Stimulated activated CD8-positive, alpha-beta memory T cell treated with anti-CD3 and anti-CD28 coated beads, Interleukin-2, amount 100 ng/mL, for 1 hour (primary cell): ENCODE data around the gene TAF11L2.
"Not testable (repeated sequence)": the region's sequence is repeated elsewhere in the genome, so short reads cannot be mapped to it uniquely, and the experiment has no call there.

Experiments
- DNase-seq, 2 donors: peaks; one replicate each; pipeline ENCODE4 v3.0.0-alpha.2; 2020; ENCODE audit warnings: low read depth in 2 of 2

The TAF11L2 gene

GRCh38 chr5:17497931-17498330 lies at the start of gene TAF11L2:
Gene TAF11L2, plus strand, starts transcription at chr5:17498231.
- DNase-seq, result not testable (repeated sequence)

- DNase-seq, result no peak
Observed at GRCh38 chr5:17448877-17449276, 49.2 kb upstream of the TAF11L2 start.

- no peak for DNase-seq
Observed at GRCh38 chr5:17452936-17453335, 45.1 kb upstream of the TAF11L2 start.

GRCh38 chr5:17455942-17456341 lies 42.1 kb upstream of the TAF11L2 start:
- no peak for DNase-seq

GRCh38 chr5:17461793-17462192 lies 36.2 kb upstream of the TAF11L2 start:
- no peak for DNase-seq

GRCh38 chr5:17463653-17464052 lies 34.4 kb upstream of the TAF11L2 start:
- no peak for DNase-seq

GRCh38 chr5:17470064-17470463 lies 28.0 kb upstream of the TAF11L2 start:
- no peak for DNase-seq

GRCh38 chr5:17475064-17475463 lies 23.0 kb upstream of the TAF11L2 start:
- DNase-seq, result not testable (repeated sequence)

- no peak for DNase-seq
Observed at GRCh38 chr5:17477043-17477442, 21.0 kb upstream of the TAF11L2 start.

- DNase-seq, result no peak
Observed at GRCh38 chr5:17477573-17478265, 20.3 kb upstream of the TAF11L2 start.

GRCh38 chr5:17481378-17481777 lies 16.7 kb upstream of the TAF11L2 start:
- DNase-seq, result no peak

- DNase-seq, result no peak
Observed at GRCh38 chr5:17482790-17483189, 15.2 kb upstream of the TAF11L2 start.

GRCh38 chr5:17486464-17487173 lies 11.4 kb upstream of the TAF11L2 start:
- DNase-seq, result not testable (repeated sequence)

- no peak for DNase-seq
Observed at GRCh38 chr5:17487174-17487512, 10.9 kb upstream of the TAF11L2 start.

GRCh38 chr5:17491257-17491656 lies 6.8 kb upstream of the TAF11L2 start:
- DNase-seq, result not testable (repeated sequence)

- DNase-seq, result no peak
Observed at GRCh38 chr5:17492770-17493169, 5.3 kb upstream of the TAF11L2 start.

- DNase-seq, result no peak
Observed at GRCh38 chr5:17497446-17497845, 585 bp upstream of the TAF11L2 start.

- no peak for DNase-seq
Observed at GRCh38 chr5:17511775-17512325, 13.8 kb downstream of the TAF11L2 start.

GRCh38 chr5:17517526-17517925 lies 19.5 kb downstream of the TAF11L2 start:
- DNase-seq, result not testable (repeated sequence)

- not testable (repeated sequence) for DNase-seq
Observed at GRCh38 chr5:17518067-17518466, 20.0 kb downstream of the TAF11L2 start, which contains the start of gene TAF11L3. Gene TAF11L3, plus strand, starts transcription at chr5:17518367.

GRCh38 chr5:17519508-17519907 lies 21.5 kb downstream of the TAF11L2 start:
- DNase-seq, result not testable (repeated sequence)

- not testable (repeated sequence) for DNase-seq
Observed at GRCh38 chr5:17521501-17521900, 23.5 kb downstream of the TAF11L2 start, which contains the start of gene TAF11L4. Gene TAF11L4, plus strand, starts transcription at chr5:17521801.

- not testable (repeated sequence) for DNase-seq
Observed at GRCh38 chr5:17524935-17525334, 26.9 kb downstream of the TAF11L2 start, which contains the start of gene TAF11L5. Gene TAF11L5, plus strand, starts transcription at chr5:17525235.
